SH-SY5Y (cell line): ENCODE results near the gene MSRB3.

Source experiments
- GATA2 ChIP-seq: IDR thresholded peaks from 2 replicates; pipeline ENCODE4 v1.6.1; 2011; ENCODE audit warnings: mild to moderate bottlenecking, low read depth, low read length
- GATA3 ChIP-seq: IDR thresholded peaks from 2 replicates; pipeline ENCODE4 v1.6.1; 2011; ENCODE audit warnings: low read depth, mild to moderate bottlenecking, low read length, moderate library complexity

DNA sequence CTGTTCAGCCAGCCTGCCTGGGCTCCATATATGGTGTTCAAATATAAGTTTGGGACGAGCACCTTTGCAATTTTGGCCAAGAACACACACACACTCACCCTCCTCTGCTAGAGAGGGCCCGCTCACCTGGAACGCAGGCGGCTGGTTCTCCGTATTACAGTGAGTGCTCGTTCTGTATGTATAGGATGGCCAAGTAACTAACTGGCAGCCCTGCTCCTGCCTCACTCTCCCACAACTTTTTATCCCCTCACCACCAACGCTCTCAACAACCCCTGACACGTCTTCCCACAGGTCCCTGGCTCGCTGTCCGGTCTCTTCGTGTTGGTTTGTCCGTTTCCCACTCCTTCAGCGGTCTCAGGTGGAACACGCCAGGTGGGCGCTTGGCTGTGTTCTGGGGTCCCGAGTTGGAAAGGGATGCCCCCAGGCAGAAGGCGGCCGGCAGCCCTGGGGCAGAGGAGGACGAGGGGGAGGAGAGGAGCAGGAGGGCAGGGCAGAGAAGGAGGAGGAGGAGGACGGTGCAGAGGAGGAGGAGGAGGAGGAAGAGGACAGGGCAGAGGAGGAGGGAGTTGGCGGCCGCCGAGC, 398 bp upstream of the MSRB3 start:
- TF ChIP-seq GATA2 (no peak), GATA3 (no peak)
